DOHH2 (cell line): ENCODE data around the gene H2AZ2.

Experiments
- H3F3A ChIP-seq: fragments of 200-600 bp; sonication (generic), shearing (Covaris generic); 2 replicates; pipeline ENCODE4 v1.6.0; 2016; ENCODE audit warnings: antibody characterized with exemption, mild to moderate bottlenecking; ENCODE audit not compliant: control insufficient read depth, insufficient read depth
- H3K27ac ChIP-seq: fragments of 200-600 bp; sonication (generic); 2 replicates; pipeline ENCODE4 v1.5.1; 2014; ENCODE audit warnings: low read depth, mild to moderate bottlenecking, low read length, moderate library complexity
- H3K27me3 ChIP-seq: fragments of 200-600 bp; sonication (generic); 2 replicates; pipeline ENCODE4 v1.6.1; 2014; ENCODE audit warnings: mild to moderate bottlenecking, low read length, mixed read lengths; ENCODE audit not compliant: control insufficient read depth
- H3K36me3 ChIP-seq: fragments of 200-600 bp; sonication (generic); 2 replicates; pipeline ENCODE4 v1.6.1; 2014; ENCODE audit warnings: mild to moderate bottlenecking, low read length, moderate library complexity, mixed read lengths; ENCODE audit not compliant: control insufficient read depth
- H3K4me1 ChIP-seq: fragments of 200-600 bp; sonication (generic); 2 replicates; pipeline ENCODE4 v1.6.1; 2014; ENCODE audit warnings: mild to moderate bottlenecking, low read length, mixed read lengths; ENCODE audit not compliant: control insufficient read depth
- H3K4me2 ChIP-seq: fragments of 200-600 bp; sonication (generic); 2 replicates; pipeline ENCODE4 v1.6.0; 2014; ENCODE audit warnings: mild to moderate bottlenecking, low read length, moderate library complexity
- H3K4me3 ChIP-seq: fragments of 200-600 bp; sonication (generic); 2 replicates; pipeline ENCODE4 v1.5.1; 2014; ENCODE audit warnings: mild to moderate bottlenecking, low read length, mixed read lengths
- H3K79me2 ChIP-seq: fragments of 200-600 bp; sonication (generic); 2 replicates; pipeline ENCODE4 v1.6.1; 2014; ENCODE audit warnings: mild to moderate bottlenecking, low read length, mixed read lengths; ENCODE audit not compliant: control insufficient read depth
- H3K9me2 ChIP-seq: fragments of 200-600 bp; sonication (generic); replicated peaks from 2 replicates; pipeline ENCODE4 v1.6.1; 2014; ENCODE audit warnings: mild to moderate bottlenecking, low read length, mixed read lengths; ENCODE audit not compliant: control insufficient read depth
- H3K9me3 ChIP-seq: fragments of 200-600 bp; sonication (generic); 2 replicates; pipeline ENCODE4 v1.6.1; 2014; ENCODE audit warnings: antibody characterized with exemption, low read length, mixed read lengths; ENCODE audit not compliant: control insufficient read depth, insufficient read depth
- H4K20me1 ChIP-seq: fragments of 200-600 bp; sonication (generic); 2 replicates; pipeline ENCODE4 v1.6.0; 2014; ENCODE audit warnings: low read depth, mild to moderate bottlenecking, antibody characterized with exemption, low read length, moderate library complexity; ENCODE audit not compliant: control insufficient read depth, insufficient read depth
- CTCF ChIP-seq: fragments of 200-600 bp; sonication (generic); IDR thresholded peaks from one replicate; pipeline ENCODE4 v1.5.1; 2014; ENCODE audit warnings: antibody characterized with exemption, mild to moderate bottlenecking, low read depth, low read length; ENCODE audit not compliant: poor library complexity, severe bottlenecking
- EZH2phosphoT487 ChIP-seq: fragments of 200-600 bp; sonication (generic); IDR thresholded peaks from 2 replicates; pipeline ENCODE4 v1.6.1; 2017; ENCODE audit warnings: borderline replicate concordance, mild to moderate bottlenecking, antibody characterized with exemption, low read length, moderate library complexity, mixed read lengths

Gene H2AZ2

GRCh38 chr7:44784364-44784763 lies 63.5 kb downstream of the H2AZ2 start:
- H4K20me1 ChIP-seq, result no peaks in the 10 kb centered on the region
- H3K4me3 ChIP-seq, result no peak overlapping the region
- no peaks in the 10 kb centered on the region for H3K27me3 ChIP-seq
- no peak overlapping the region for H3K27ac ChIP-seq
- no peaks in the 10 kb centered on the region for H3K79me2 ChIP-seq
- no peak overlapping the region for H3K4me2 ChIP-seq
- TF ChIP-seq EZH2phosphoT487, result no peak
- TF ChIP-seq CTCF, result no peak
- H3F3A ChIP-seq, result no peaks in the 10 kb centered on the region
- H3K4me1 ChIP-seq, result peaks cover 9% of the 10 kb centered on the region
- H3K9me3 ChIP-seq, result peaks cover 3% of the 10 kb centered on the region; the same call in 1 of the 2 replicates
- no peaks in the 10 kb centered on the region for H3K36me3 ChIP-seq
- H3K9me2 ChIP-seq, result no peaks in the 10 kb centered on the region

- Histone ChIP-seq H3K4me2 (no peak overlapping the region), H3K9me2 (no peaks in the 10 kb centered on the region), H3K4me3 (no peak overlapping the region), H3K4me1 (peaks cover 9% of the 10 kb centered on the region), H3K36me3 (no peaks in the 10 kb centered on the region), H3F3A (no peaks in the 10 kb centered on the region), H3K79me2 (no peaks in the 10 kb centered on the region), H3K9me3 (peaks cover 3% of the 10 kb centered on the region; the same call in 1 of the 2 replicates), H3K27me3 (no peaks in the 10 kb centered on the region), H4K20me1 (no peaks in the 10 kb centered on the region), H3K27ac (no peak overlapping the region)
- TF ChIP-seq CTCF (no peak), EZH2phosphoT487 (no peak)
These were observed 64.5 kb downstream of the H2AZ2 start for GRCh38 chr7:44783407-44783806.

- H3K27me3 ChIP-seq, result no peaks in the 10 kb centered on the region
- no peak overlapping the region for H3K4me3 ChIP-seq
These were observed 65.4 kb downstream of the H2AZ2 start for GRCh38 chr7:44782460-44782859.

More at GRCh38 chr7:44782460-44782859, 65.4 kb downstream of the H2AZ2 start:
- H4K20me1 ChIP-seq, result no peaks in the 10 kb centered on the region
- no peak overlapping the region for H3K4me2 ChIP-seq
- no peak overlapping the region for H3K27ac ChIP-seq
- H3F3A ChIP-seq, result no peaks in the 10 kb centered on the region
- no peaks in the 10 kb centered on the region for H3K79me2 ChIP-seq
- H3K36me3 ChIP-seq, result no peaks in the 10 kb centered on the region
- no peak for TF ChIP-seq EZH2phosphoT487
- TF ChIP-seq CTCF, result no peak
- H3K4me1 ChIP-seq, result peaks cover 9% of the 10 kb centered on the region
- no peaks in the 10 kb centered on the region for H3K9me2 ChIP-seq
- peaks cover 3% of the 10 kb centered on the region; the same call in 1 of the 2 replicates for H3K9me3 ChIP-seq
